Bronchial epithelial cell (primary cell): ENCODE results near the gene NISCH. TPM values are rescaled to one million over a fixed set of nuclear protein-coding genes. Genes with fewer than 3 reads are reported as not detected.

Source experiments
- DNase-seq: peaks from one replicate; pipeline ENCODE4 v3.0.0-alpha.2; 2010; ENCODE audit warnings: low read depth
- FAIRE-seq: peaks from 2 replicates; lab custom pipeline; 2011; peaks lifted over from hg19 to GRCh38; lab: Jason Lieb, UNC
- H3K27me3 ChIP-seq: 2 replicates; pipeline ENCODE4 v1.5.1; 2011; ENCODE audit warnings: low read length; ENCODE audit not compliant: control insufficient read depth, insufficient read depth
- H3K36me3 ChIP-seq: 2 replicates; pipeline ENCODE4 v1.5.1; 2011; ENCODE audit warnings: low read length; ENCODE audit not compliant: control insufficient read depth, insufficient read depth
- H3K4me3 ChIP-seq: 2 replicates; pipeline ENCODE4 v1.5.1; 2011; ENCODE audit warnings: mild to moderate bottlenecking, low read depth, low read length, control low read depth
- total RNA-seq: library from RNA; depleted of rRNA; stranded (reverse); fragments of >200 nt; gene quantifications from 2 replicates; pipeline ENCODE4 v1.2.1, GENCODE V29; 2014
- TF ChIP-seq, protein P1 (sequence below): IDR thresholded peaks from 2 replicates; pipeline ENCODE4 v1.5.1; 2011; ENCODE audit warnings: mild to moderate bottlenecking, moderate library complexity, low read length, control low read depth, inconsistent platforms; ENCODE audit not compliant: insufficient read depth, severe bottlenecking

The NISCH gene
- total RNA-seq, 1 donor from 2014 or later, result 30.5 TPM

DNA sequence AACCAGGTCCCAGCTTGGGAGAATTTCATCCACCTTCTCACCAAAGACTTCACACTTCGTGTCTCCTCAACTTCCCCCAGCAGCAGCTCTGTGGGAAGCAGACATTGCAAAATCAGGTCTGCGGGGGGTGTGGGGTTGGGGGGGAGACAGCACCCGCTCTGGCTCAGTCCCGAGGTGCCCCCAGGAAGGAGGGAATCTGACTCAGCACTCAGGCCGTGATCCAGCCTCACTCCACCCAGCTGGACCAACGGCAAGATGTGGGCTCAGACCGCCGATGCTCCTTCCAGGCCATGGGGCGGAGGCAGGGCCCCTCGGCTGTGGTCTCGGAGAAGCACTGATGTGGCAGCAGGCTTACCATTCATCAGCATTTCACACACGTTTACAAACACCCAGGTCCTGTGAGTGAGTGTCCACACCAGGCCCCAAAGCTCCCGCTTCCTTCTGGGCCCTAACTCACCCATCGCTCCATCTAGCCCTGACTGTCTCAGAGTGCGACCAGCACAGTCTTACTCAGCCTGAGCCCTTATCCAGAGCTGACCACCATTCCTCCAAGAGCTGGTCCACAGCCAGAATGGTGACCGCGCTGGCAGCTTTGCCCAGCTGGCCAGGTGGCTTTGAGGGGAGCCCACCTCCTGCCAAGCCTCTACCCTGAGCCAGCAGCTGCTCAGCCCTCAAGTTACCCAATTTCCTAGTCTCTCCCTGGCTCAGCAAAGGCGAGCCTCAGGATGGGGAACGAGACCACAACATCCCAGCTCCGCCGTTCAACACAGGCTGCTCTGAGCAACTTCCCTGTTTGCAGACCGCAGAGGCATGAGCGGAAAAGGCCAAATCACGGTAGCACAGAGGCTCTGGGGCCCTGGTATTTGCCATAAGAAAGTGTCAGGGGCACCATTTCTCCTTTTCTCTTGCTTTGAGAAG is 43.0 kb downstream of the NISCH start:
- TF ChIP-seq, protein P1, sequence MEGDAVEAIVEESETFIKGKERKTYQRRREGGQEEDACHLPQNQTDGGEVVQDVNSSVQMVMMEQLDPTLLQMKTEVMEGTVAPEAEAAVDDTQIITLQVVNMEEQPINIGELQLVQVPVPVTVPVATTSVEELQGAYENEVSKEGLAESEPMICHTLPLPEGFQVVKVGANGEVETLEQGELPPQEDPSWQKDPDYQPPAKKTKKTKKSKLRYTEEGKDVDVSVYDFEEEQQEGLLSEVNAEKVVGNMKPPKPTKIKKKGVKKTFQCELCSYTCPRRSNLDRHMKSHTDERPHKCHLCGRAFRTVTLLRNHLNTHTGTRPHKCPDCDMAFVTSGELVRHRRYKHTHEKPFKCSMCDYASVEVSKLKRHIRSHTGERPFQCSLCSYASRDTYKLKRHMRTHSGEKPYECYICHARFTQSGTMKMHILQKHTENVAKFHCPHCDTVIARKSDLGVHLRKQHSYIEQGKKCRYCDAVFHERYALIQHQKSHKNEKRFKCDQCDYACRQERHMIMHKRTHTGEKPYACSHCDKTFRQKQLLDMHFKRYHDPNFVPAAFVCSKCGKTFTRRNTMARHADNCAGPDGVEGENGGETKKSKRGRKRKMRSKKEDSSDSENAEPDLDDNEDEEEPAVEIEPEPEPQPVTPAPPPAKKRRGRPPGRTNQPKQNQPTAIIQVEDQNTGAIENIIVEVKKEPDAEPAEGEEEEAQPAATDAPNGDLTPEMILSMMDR, result no peak
- Histone ChIP-seq H3K36me3 (no peaks in the 10 kb centered on the region), H3K4me3 (no peak overlapping the region), H3K27me3 (peaks cover 3% of the 10 kb centered on the region)
- FAIRE-seq, result no peak
- no peak for DNase-seq

DNA sequence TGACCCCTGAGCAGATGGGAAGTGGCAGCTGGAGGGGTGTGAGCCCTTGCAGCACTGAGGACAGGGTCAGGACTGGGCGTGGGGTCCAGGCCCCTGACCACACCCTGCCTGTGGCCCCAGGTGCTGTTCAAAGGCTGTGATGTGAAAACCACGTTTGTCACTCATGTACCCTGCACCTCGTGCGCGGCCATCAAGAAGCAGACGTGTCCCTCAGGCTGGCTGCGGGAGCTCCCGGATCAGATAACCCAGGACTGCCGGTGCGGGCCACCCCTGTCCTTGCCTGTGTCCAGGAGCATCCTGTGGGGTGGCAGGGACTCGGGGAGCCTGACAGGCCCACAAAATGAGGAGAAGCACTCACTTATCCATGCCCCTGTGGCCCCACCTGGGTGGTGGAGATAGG is 45.6 kb downstream of the NISCH start:
- TF ChIP-seq, protein P1, result no peak
- no peak overlapping the region for H3K4me3 ChIP-seq
- peaks cover 5% of the 10 kb centered on the region for H3K27me3 ChIP-seq
- DNase-seq (no peak), FAIRE-seq (no peak)
- no peaks in the 10 kb centered on the region for H3K36me3 ChIP-seq

DNA sequence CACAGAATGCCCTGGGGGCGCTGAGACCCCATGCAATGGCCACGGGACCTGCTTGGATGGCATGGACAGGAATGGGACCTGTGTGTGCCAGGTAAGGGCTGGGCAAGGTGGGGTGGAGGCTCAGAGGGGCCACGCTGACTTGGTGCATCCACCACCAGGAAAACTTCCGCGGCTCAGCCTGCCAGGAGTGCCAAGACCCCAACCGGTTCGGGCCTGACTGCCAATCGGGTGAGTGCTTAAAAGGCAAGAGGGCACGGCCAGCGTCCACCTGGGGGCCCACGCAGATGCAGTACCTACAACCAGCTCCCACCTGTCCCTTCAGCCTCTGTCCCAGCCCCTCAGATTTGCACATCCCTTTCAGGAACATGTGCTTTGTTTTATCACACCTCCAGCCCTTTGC is 46.6 kb downstream of the NISCH start:
- no peaks in the 10 kb centered on the region for H3K36me3 ChIP-seq
- DNase-seq, result no peak
- H3K4me3 ChIP-seq, result no peak overlapping the region
- FAIRE-seq, result no peak
- peaks cover 5% of the 10 kb centered on the region for H3K27me3 ChIP-seq
- TF ChIP-seq, protein P1, result no peak

DNA sequence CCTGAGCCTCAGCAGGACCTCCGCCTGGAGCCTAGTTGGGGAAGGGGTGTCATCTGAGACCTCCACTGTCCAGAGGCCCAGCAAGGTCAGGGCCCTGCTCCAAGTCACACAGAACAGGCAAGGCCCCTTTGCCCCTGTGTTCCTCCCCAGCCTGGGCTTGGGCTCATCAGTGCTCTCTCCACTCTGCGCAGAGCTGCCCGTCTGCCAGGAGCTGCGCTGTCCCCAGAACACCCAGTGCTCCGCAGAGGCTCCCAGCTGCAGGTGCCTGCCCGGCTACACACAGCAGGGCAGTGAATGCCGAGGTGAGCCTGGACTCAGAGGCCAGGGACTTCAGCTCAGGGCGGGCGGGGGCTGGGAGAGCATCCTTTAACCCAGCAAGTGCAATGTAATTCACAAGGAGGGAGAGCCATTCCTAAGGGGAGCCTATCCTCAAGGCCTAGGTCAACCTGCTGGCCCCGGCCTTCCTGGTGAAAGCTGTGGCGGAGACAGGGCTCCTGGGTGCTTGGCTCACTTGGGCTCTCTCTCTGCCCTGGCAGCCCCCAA is 47.5 kb downstream of the NISCH start:
- TF ChIP-seq, protein P1, result no peak
- FAIRE-seq (no peak), DNase-seq (no peak)
- Histone ChIP-seq H3K27me3 (peaks cover 5% of the 10 kb centered on the region), H3K4me3 (no peak overlapping the region), H3K36me3 (no peaks in the 10 kb centered on the region)

DNA sequence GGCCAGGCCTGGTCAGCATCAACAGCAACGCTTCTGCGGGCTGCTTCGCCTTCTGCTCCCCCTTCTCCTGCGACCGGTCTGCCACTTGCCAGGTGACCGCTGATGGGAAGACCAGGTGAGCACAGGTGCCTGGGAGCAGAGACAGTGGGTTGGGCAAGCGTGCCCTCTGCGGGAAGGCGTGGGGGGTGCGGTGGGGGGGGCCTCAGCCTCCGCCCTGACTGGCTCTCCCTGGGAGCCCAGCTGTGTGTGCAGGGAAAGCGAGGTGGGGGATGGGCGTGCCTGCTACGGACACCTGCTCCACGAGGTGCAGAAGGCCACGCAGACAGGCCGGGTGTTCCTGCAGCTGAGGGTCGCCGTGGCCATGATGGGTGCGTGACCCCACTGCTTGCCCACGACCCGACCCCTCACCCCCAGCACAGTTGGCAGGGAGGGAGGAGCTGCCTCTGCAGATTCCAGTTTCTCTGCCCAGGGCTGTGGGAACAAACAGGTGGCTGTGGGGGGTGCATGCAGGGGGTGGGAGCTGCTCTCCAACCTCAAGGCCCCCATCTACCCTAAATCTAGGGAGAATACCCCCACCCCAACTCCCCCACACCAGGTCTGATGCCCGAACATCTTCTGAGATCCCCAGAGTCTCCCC is 48.5 kb downstream of the NISCH start:
- DNase-seq, result no peak
- no peaks in the 10 kb centered on the region for H3K36me3 ChIP-seq
- TF ChIP-seq, protein P1, result no peak
- peaks cover 5% of the 10 kb centered on the region for H3K27me3 ChIP-seq
- no peak for FAIRE-seq
- H3K4me3 ChIP-seq, result no peak overlapping the region
